HG03097 (cell line): Measurements from ENCODE around the gene PTPRN2.

Experiments
- ATAC-seq: cut with Tn5 transposase; IDR thresholded peaks from one replicate; pipeline ENCODE4 v1.9.1; 2021; ENCODE audit not compliant: unreplicated experiment, low FRiP score

The PTPRN2 gene

DNA sequence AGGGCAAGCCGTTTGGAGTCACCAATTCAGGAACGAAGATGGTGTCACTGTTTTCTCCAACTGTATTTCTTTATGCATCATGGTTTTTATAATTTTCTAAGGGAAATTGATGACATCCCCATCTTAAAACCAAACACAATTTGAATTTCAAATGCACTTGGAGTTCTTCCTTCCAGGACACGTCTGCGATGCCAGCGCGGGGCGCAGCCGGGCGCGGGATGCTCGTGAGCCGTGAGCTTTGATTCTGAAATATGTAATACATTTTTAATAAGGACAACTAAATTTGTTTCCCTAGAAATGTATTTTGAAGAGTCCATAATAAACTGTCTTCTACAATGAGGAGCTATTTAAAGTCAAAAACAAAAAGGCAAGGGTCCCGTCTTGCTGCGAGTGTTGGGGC is 758.7 kb downstream of the PTPRN2 start:
- ATAC-seq: no peak

DNA sequence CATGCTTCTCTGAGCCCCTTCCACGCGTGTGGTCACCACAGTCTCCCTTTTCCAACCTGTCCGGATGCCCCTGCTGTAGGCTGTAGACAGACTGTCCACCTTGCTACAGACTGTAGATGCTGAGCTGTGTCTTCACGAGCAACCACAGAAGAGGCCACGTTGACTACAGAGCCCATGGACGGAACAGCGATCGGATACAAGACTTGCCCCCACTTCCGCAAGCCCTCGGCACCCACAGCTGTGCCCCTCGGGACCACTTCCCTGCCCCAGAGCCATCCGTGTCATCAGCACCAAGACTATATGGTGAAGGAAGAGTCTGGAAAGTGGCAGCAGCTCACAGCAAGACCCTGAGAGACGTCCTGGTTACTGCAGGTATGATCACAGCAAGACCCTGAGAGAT is 759.4 kb downstream of the PTPRN2 start:
- no peak for ATAC-seq

DNA sequence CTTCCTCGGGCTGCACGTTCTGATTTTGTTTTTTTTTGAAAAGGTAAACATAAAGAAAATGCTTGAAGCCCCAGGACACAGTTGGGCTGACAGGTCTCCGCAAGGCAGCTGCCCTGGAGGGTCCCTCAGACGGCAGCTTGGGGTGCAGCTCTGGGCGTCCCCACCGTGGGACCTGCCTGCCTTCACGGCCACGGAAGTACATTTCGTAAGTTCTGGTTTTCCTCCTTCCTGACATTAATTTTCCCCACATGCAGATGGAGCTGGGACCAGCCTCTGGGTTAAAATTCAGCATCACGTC is 759.8 kb downstream of the PTPRN2 start:
- no peak for ATAC-seq

DNA sequence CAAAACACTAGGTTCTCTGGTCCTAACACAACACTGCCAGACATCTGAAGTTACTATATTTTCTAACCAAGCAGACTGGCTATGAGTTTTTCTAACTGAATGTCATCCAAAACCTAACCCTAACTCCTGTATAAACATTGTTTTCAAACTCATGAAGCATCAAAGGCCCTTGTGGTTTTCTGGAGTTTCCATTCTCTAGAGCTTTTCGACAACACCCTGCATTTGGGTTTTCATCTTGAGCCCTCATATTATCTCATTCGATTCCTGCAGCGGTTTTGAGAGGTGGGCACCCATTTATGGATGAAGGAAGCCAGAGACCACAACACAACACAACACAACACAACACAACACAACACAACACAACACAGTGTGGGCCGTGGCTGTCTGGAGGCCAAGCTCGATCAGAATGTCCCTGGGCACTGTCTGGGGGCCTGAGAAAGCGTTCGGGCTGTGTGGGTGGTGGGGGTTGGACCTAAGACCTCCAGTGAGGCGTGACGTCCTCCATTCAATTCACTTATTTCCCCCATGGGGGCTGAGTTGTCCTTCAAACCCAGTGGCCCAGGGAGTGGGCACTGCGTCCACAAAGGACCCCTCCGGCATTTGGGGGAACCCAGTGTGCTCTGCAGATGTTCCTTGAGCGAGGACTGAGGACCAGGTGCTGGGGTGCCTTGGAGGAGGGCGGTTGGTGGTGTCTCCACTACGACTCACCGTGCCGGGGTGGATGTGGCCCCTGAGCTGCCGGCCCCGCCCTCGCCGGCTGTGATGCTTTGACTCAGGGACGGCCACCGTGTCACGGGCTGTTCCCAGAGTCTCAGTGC is 760.4 kb downstream of the PTPRN2 start:
- ATAC-seq: no peak

DNA sequence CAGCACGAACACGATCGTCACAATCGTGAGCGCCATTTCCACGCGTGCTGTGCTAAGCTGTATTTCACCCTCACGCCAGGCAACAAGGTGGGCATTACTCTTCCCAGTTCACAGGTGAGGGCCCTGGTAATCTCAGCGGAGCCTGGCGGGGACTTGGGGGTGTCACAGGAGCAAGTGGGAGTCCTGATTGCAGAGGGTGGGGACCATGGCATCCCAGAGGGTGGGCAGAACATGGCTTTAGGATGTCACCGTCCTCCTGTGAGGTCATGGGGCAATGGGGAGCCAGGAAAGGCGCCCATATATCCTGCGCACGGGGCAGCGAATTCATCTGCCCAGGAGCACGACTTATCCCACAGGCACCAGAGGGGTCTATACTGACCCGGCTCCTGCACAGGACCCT is 761.1 kb downstream of the PTPRN2 start:
- ATAC-seq: no peak

DNA sequence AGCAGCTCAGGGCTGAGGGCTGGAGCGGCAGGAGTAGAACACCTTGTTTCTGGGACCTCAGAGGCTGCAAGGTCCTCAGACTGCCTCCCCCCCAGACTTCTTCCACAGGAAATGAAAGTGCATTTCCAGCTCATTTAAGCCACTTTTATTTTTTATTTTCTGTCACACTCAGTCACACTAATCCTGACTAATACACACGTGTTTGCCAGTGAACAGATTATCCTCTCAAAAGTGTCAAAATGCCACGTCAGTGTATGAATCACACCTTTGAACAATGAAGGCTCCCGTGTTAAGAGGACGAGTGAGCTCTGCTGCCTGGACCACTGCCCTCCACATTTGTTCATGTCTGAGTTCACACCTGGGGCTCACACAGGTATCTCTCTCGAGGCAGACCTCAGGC is 762.3 kb downstream of the PTPRN2 start:
- ATAC-seq: no peak

DNA sequence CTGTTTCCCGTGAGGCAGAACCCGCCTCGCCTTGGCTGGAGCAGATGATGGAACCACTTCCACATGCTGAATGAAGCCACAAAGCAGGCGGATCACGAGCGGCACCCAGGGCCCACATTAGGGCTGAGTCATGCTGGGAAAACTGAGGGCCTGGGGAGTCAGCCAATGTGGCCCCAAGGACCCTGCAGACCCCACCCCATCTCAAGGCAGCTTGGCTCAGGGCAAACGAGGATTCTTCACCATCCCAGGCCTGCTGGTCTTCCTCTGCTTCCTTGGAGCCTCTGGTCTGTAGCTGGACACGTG is 762.9 kb downstream of the PTPRN2 start:
- ATAC-seq: no peak

DNA sequence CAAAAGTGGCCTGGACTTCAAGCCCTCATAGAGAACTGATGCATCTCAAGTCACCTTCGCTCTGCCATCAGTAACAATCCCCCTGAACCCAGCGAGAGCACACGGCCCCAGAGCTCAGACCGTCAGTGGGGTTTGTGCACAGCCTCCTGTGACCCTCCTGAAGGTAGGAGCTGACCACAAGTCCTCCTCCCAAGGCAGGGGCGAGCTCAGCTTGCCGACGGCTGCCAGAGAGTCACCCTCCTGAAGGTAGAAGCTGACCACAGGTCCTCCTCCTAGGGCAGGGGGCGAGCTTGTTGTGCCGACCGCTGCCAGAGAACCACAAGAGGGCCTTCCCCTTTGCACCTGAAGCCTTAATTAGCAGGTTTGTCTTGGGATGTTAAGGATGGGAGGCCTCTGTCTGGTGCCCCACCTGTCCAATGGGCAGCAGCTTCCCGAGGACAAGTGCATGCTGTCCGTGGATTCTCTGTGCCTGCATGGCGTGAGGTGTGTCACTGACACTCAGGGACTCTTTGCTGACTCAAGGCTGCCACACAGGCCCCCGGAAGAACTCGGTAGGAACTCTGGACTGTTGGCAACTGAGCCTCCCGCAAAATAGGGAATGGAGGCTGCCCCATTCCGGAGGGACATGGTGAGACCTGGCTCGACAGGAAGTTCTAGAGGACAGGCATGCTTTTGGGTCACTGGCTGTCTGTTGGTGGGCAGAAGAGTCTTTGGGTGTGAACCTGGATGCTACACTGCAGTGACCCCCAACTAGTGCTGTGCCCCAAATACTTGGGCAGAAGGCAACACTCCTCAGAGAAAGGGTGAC is 763.4 kb downstream of the PTPRN2 start:
- no peak for ATAC-seq

DNA sequence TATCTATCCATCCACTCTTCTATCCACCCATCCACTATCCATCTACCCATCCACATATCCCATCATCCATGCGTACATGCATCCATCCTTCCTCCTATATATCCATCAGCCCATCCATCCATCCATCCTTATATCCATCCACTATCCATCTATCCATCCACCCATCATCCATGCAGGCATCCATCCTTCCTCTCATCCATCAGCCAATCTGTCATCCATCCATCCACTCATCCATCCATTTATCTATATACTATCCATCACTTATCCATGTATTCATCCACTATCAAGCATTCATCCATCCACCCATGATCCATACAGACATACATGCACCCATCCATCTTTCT is 765.0 kb downstream of the PTPRN2 start:
- ATAC-seq: no peak

DNA sequence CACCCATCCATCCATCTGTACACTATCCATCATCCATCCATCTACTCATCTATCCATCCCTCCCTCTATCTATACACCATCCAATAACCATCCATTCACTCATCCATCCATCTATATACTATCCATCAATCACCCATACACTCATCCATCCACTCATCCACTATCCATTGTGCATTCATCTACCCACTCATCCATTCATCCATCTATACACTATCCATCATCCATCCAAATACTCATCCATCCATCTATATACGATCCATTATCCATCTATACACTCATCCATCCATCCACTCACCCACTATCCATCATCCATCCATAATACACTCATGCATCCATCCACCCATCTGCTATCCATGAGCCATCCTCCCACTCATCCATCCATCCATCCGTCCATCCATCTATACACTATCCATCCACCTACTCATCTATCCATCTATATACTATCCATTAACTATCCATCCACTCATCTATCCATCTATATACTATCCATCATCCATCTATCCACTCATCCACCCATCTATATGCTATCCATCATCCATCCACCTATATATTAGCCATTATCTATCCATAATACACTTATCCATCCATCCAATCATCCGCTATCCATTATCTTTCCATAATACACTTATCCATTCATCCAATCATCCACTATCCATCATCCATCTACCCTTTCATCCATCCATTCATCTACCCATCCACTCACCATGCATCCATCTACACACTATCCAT is 765.5 kb downstream of the PTPRN2 start:
- no peak for ATAC-seq

DNA sequence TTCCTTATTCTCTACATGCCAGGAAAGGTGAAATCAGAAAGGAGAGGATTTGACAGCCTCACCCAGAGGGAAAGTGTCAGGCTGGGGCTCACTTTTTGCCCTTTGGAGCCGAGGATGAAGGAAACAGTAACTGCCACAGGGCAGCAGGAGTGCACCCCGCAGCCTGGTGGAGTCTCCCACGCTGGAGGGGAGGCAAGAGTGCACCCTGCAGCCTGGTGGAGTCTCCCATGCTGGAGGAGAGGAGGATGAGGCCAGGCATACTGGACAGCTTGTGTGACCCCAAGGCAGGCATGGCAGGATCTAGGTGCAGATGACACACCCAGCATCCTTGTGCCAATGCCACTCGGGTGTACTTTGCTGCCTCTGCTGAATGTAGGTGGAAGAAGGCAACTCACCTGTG is 766.8 kb downstream of the PTPRN2 start:
- no peak for ATAC-seq

DNA sequence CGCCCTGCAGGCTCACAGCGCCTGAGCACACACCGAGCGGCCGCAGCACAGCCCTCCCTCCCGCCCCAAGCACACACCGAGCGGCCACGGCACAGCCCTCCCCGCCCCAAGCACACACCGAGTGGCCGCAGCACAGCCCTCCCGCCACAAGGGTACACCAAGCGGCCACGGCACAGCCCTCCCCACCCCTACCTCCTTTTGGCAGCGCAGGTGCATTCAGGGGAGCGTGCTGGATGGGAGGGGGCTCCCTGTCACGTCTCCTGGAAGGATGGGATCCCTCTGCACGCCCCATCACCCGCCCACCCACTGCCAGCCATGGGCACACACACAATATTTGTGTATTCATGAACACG is 768.2 kb downstream of the PTPRN2 start:
- no peak for ATAC-seq

DNA sequence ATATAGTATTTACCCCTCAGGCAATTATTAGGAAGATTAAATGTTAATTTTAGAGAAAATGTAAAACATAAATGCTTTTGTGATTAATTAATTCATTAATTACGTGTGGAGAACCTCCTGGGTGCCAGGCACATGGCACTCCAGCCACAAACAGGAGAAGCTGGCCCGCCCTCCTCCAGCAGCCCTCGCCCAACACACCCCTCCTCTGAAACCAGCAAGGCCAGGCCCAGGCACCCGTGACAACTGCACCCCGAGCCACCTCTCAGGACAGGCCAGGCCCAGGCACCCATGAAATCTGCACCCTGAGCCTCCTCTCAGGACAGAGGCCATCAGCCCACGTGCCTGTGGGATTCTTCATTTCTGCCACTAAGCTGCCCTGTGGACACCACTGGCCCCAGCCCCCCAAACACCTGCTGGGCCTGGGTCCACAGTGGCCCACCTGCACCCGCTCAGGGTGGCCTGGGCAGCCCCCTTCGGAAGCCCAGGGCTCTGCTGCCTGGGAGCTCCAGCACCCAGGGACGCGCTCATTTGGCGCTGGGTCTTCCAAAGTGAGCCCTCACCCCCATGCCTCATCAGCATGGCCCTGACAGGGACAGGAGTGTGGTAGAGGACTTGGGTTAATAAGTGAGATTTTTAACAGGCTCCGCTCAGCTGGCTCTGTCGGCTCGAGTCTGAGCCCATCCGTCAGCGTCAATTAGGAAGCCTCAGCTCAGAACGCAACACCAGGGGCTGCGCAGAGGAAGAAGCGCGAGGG is 768.7 kb downstream of the PTPRN2 start:
- no peak for ATAC-seq

DNA sequence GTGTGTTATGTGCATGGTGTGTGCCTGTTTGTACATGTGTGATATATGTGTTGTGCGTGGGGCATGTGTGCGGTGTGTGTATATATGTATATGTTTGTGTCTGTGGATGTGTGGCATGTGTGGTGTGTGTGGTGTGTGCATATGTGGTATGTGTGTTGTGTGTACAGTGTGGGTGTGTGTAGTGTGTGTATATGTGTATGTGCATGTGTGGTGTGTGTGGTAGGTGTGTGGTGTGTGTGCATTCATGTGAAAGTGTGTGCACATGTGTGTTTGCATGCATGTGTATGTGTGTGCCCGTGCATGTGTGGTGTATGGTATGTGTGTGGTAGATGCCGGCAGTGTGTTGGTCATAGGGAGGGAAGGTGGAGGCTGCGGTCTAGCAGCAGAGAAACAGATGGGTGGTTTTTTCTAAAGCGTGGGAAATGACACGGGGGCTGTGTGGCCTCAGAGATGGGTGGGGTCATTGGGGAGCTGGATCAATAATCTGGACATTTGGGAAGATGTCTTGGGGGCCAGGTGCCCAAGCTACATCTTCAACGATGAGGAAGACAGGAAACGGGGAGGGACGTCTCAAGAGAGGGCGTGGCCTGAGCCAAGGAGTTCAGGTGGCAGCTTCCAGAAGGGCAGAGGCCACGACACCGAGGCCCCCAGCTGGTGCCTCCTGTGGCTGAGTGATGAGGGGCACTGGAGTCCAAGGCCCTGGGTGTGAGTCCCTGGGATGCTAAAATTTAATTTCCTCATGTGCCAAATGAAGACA is 769.5 kb downstream of the PTPRN2 start:
- ATAC-seq: no peak

DNA sequence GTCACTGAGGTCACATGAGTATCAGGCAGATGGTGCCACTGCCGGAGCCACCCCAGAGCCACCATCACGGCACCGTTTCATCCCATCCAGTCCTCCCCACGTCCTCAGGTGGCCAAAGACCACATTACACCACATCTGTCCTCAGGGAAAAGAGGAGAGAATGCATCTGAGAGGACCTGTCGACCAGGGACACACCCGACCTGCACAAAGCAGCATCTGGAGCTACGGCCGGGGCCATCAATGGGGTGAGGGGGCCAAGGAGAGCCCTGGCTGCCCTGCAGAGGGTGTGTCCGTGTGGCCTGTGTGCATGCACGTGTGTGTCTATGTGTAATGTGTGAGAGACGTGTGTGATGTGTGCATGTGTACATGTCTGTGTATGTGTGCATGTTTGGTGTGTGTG is 770.2 kb downstream of the PTPRN2 start:
- ATAC-seq: no peak

DNA sequence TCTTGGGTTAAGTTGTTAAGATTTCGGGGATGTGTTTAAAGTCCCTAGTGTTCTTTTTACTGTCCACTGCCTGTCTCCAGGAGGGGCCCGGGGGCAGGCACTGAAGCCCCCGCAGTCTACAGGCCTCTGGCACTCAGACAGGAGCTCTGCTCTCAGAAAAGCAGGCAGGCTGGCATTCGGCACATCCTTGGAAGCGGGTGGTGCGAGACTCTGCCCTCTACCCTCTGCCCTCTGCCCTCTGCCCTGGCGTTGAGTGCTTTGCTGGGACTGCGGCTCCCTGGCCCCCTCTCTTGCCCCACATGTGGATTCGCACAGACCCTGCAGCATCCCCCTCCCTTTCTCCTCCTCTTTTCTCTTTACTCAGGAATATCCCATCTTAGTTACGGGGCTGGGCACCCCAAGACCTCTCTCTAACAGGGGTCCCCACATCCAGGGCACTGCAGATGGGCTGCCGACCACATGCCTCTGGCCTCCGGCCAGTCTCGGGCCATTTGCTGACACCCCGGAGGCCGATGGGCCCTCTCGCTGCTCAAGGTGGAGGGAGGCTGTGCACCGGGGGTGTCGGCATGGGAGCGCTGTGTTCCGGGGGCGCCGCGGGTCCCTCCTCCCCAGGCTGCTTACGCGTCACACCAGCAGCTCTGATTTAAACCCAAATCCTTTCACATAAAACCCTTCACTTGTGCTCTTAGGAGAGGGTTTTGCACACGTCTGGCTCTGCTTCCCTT is 770.9 kb downstream of the PTPRN2 start:
- no peak for ATAC-seq

DNA sequence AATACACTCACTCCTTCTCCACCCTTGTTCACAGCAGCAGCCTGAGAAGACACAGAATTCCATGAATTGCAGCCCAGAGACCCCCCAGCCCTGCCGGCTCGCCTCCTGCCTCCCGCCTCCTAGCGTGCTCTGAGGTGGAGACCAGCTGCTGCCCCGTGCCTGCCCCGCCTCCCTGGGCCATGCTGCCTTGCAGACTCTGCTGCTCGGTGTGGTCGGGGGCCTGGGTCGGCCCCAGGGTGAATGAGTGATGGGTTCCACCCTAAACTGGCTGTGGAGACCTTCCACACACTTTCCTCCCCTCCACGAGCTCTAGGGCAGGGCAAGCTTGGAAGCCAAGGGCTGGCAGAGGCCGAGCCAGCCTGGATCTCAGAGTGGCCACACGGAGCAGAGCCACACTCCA is 771.5 kb downstream of the PTPRN2 start:
- ATAC-seq: no peak

DNA sequence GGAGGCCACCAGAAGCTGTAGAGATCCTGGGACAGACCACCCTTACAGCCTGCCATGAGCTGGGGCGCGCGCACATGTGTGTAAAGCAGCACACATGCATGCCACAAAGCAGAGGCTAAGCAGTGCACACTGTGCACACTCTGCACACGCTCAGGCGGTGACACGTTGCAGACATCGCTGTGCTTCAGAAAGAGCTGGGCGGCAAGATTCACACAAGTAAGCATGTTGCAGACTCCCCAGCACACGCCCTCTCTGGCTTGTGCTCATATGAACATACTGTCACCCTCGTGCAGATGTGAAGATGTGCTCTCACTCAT is 772.0 kb downstream of the PTPRN2 start:
- no peak for ATAC-seq

DNA sequence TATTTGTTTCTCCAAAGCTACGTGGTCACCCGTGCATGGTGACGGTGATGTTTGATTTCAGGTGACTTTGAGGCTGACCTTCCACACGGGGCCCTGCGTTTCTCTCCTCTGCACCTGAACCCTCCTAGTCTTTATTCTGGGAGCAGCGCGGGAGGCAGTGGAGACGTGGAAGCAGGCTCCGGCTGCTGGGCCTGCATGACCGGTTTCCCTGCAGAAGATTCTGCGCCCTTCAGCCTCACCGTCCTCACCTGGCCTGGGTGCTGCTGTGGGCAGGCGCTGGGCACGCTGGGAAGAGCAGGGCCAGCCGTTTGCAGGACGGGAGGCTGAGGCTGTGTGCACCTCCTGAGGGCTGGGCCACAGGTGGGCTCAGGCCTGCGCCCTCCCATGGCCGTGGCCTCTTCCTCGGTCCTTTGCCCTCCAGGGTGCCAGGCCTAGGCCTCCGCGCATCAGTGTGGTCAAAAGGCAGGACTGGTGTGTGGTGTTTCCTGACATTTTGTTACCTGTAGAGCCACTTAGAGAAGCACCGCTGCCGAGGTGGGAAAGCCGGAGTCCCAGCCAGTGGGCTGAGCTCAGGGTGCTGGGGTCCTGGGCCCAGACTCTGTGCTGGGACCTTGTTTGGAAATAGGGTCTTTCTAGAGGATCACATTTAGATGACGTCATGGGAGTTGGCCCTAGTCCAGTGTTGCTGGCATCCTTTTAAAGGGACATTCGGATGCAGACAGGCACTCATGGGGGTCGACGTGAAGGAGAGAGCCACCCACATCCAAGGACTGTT is 772.5 kb downstream of the PTPRN2 start:
- no peak for ATAC-seq
